Stimulated activated naive CD8-positive, alpha-beta T cell treated with anti-CD3 and anti-CD28 coated beads, Interleukin-15, Interleukin-2, amounts not matched to agents 100 ng/mL and 50 ng/mL, for 24 hours (primary cell): ENCODE results near the gene CCDC97.
"Not testable (repeated sequence)": the region's sequence is repeated elsewhere in the genome, so short reads cannot be mapped to it uniquely, and the experiment has no call there.

Experiments used
- H3K27ac Mint-ChIP-seq: one replicate; pipeline ENCODE4 v1.8.0; 2021; ENCODE audit warnings: mild to moderate bottlenecking, mixed read lengths
- H3K27me3 Mint-ChIP-seq: one replicate; pipeline ENCODE4 v1.8.0; 2021; ENCODE audit warnings: mixed read lengths
- H3K36me3 Mint-ChIP-seq: one replicate; pipeline ENCODE4 v1.8.0; 2021; ENCODE audit warnings: low read depth, mixed read lengths
- H3K4me1 Mint-ChIP-seq: one replicate; pipeline ENCODE4 v1.8.0; 2021; ENCODE audit warnings: low read depth, mixed read lengths
- H3K4me3 Mint-ChIP-seq: one replicate; pipeline ENCODE4 v1.8.0; 2021; ENCODE audit warnings: mild to moderate bottlenecking, mixed read lengths
- H3K9me3 Mint-ChIP-seq: one replicate; pipeline ENCODE4 v1.8.0; 2021; ENCODE audit warnings: mixed read lengths

The CCDC97 gene

DNA sequence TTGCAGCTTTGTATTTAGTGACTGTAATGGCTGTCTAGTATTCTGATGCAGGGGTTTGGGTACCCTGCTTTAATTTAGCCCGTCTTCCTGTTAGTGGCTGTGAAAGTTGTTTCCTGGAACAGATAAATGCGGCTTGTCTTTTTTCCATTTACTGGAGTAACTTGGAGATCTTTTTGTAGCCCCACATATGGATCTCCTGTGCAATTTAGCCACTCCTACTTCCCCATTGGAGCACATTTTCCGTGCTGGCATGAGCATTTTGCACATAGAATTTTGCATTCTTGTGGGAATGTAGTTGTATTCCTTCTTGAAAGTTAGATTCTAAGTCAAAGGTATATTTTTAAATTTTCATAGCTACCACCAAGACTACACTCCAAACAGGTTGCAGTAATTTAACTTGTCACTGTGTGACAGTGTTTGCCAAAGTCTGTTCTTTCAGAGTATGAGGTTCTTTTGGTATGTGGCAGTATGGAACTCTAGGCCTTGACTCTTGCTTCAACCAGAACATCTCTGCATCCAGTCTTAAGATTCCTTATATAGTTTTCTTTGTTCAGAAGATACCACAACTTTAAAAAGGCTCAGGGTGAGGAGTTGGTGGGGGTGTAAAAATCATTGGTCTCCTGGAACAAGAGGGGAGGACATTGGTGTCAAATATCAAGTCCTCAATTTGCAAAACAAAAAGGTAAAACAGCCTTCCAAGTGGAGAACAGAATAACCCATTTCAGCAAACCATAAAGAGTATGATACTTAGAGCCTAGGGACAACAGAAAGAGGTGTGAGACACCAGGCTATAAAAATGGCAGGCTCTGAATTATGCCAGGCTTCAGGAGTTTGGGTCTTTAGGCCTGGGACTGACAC, 21.1 kb upstream of the CCDC97 start:
- no peaks in the 10 kb centered on the region for H3K27me3 Mint-ChIP-seq
- H3K36me3 Mint-ChIP-seq = peaks cover 77% of the 10 kb centered on the region
- H3K9me3 Mint-ChIP-seq = no peaks in the 10 kb centered on the region
- H3K4me3 Mint-ChIP-seq = no peak overlapping the region
- no peak overlapping the region for H3K27ac Mint-ChIP-seq
- H3K4me1 Mint-ChIP-seq = no peaks in the 10 kb centered on the region

DNA sequence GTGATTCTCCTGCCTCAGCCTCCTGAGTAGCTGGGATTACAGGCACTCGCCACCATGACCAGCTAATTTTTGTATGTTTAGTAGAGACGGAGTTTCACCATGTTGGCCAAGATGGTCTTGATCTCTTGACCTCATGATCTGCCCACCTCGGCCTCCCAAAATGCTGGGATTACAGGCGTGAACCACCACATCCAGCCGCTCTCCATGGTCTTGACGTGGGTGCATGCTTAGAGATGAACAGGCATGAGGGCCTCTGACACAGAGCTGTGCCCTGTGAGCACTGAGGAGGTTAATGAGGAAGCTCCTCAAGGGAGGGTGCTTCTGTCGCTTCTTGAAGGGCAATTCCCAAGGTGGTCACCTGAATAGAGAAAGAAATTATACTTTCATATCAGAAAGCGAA, 20.2 kb upstream of the CCDC97 start:
- H3K4me3 Mint-ChIP-seq, H3K4me1 Mint-ChIP-seq, H3K9me3 Mint-ChIP-seq, H3K27me3 Mint-ChIP-seq, H3K27ac Mint-ChIP-seq: not testable (repeated sequence)
- H3K36me3 Mint-ChIP-seq = peaks cover 77% of the 10 kb centered on the region

GRCh38 chr19:41294393-41294792, 15.6 kb upstream of the CCDC97 start:
- Mint-ChIP-seq H3K27me3 (no peaks in the 10 kb centered on the region), H3K36me3 (peaks cover 90% of the 10 kb centered on the region), H3K4me1 (peaks cover 53% of the 10 kb centered on the region), H3K4me3 (no peak overlapping the region), H3K9me3 (no peaks in the 10 kb centered on the region), H3K27ac (peak overlapping the region; percentile 23)

GRCh38 chr19:41295499-41295898, 14.5 kb upstream of the CCDC97 start:
- H3K36me3 Mint-ChIP-seq = peaks cover 93% of the 10 kb centered on the region
- H3K4me3 Mint-ChIP-seq = no peak overlapping the region
- H3K27me3 Mint-ChIP-seq = no peaks in the 10 kb centered on the region
- H3K27ac Mint-ChIP-seq = peak overlapping the region; percentile 91
- peaks cover 64% of the 10 kb centered on the region for H3K4me1 Mint-ChIP-seq
- H3K9me3 Mint-ChIP-seq = no peaks in the 10 kb centered on the region

DNA sequence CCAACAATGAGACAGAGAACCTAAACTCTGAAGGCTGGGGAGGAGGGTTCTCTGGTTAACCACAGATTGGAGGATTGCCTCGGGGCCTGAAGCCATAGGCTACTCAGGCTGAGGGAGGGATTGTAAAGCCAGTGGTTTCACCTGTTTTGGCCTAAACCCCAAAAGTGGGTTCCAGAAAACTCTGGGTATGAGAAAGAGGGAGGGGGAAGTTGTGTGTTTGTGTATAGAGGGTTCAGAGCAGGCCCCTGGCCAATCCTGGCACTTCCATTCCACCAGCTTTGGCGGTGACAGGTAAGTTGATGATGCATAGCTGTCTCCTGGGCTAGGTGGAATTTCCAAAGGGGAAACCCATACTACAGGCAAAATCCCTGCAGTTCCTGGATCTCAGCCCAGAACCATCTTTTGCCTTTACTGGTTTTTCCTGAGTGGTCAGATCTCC, 13.5 kb upstream of the CCDC97 start:
- Mint-ChIP-seq H3K4me3 (no peak overlapping the region), H3K27ac (peak overlapping the region; percentile 91), H3K9me3 (no peaks in the 10 kb centered on the region), H3K4me1 (peaks cover 73% of the 10 kb centered on the region), H3K36me3 (peaks cover 95% of the 10 kb centered on the region), H3K27me3 (no peaks in the 10 kb centered on the region)

DNA sequence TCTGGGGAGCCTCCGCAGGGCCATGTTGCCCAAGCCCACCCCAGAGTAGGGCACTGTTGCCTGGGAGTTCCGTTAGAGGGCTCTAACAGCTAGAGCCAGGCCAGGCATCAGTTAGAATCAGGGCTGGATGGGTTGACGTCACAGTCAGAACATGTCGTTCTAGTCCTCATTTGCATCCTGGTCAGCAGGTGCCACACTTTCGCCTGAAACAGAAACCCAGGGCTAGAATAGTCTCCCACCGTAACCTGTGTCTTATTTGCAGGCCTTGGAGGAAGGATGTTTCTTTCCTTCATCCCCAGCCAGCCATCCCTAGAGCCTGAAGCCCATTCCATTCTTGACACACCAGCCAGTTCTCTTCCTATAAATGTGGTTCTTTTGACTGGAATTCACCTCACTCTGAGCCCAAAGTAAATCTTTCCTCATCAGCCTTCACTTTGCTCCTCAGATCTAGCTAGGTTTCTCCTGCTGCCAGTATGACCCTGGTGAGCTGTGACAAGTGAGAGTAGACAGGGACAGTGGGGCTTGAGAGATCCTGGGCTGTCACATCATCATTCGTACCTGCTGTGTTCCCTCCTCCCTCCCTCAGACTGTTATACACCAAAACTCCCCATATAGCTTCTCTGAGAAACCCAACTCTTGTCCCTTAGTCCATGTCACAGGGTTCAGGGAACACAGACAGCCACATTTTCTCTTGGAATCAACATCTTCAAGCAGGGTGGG, 12.2 kb upstream of the CCDC97 start:
- Mint-ChIP-seq H3K4me3 (peak overlapping the region; percentile 4), H3K27ac (peak overlapping the region; percentile 91), H3K27me3 (no peaks in the 10 kb centered on the region), H3K9me3 (no peaks in the 10 kb centered on the region), H3K36me3 (peaks cover 92% of the 10 kb centered on the region), H3K4me1 (peaks cover 87% of the 10 kb centered on the region)

GRCh38 chr19:41298348-41298964, 11.5 kb upstream of the CCDC97 start:
- Mint-ChIP-seq H3K36me3 (peaks cover 91% of the 10 kb centered on the region), H3K4me3 (peak overlapping the region; percentile 4), H3K4me1 (peaks cover 93% of the 10 kb centered on the region), H3K27ac (peak overlapping the region; percentile 91), H3K27me3 (no peaks in the 10 kb centered on the region), H3K9me3 (no peaks in the 10 kb centered on the region)

DNA sequence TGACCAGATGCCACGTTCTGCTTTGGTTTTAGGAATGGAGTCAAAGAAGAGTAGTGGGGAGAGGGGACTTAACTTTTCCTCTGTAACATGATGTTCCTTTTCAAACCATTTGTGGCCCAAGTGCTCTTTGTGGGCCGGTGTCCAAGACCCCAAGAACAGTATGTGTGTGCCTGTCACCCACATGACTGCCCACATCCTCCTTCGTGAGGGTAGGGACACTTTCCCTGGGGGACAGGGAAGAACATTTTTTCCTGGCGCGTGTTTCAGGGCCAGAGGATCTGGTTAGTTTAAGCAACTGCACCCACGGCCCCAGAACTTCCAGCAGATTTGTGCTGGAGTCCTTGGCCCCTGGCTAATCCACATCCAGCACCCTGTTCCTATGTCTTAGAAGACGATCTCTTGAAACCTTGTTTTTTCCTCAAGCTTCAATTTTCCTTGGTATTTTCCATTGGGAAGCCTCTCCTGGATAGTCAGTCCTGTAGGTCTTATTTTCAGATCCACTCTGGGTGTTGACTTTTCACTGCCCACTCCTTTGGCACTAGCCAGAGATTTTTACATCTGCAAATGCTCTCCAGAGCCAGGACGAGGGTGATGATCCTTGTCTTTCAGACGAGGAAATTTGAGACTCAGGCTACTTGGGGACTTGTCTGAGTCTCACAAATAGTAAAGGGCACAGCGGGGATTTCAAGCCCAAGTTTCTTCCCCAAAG, 10.8 kb upstream of the CCDC97 start:
- peaks cover 100% of the 10 kb centered on the region for H3K4me1 Mint-ChIP-seq
- H3K9me3 Mint-ChIP-seq = no peaks in the 10 kb centered on the region
- no peaks in the 10 kb centered on the region for H3K27me3 Mint-ChIP-seq
- peaks cover 89% of the 10 kb centered on the region for H3K36me3 Mint-ChIP-seq
- H3K27ac Mint-ChIP-seq = peak overlapping the region; percentile 91
- H3K4me3 Mint-ChIP-seq = no peak overlapping the region

DNA sequence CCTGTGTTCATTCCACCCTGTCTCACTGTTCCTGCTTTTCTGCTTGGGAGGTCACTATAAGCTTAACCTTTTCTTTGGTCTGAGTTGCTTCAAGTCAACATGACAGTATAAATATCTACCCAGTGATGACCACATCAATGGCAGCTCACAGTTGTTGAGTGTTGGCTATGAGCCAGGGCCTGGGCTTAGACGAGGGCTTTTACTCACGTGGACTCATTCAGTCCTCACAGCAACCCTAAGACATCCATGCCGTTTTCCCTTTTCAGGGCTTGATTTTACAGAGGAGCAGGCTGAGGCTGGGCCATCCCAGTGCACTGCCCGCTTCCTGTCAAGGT, 10.2 kb upstream of the CCDC97 start:
- H3K9me3 Mint-ChIP-seq = no peaks in the 10 kb centered on the region
- H3K4me1 Mint-ChIP-seq = peaks cover 100% of the 10 kb centered on the region
- H3K36me3 Mint-ChIP-seq = peaks cover 89% of the 10 kb centered on the region
- peak overlapping the region; percentile 70 for H3K27ac Mint-ChIP-seq
- H3K4me3 Mint-ChIP-seq = no peak overlapping the region
- H3K27me3 Mint-ChIP-seq = no peaks in the 10 kb centered on the region

DNA sequence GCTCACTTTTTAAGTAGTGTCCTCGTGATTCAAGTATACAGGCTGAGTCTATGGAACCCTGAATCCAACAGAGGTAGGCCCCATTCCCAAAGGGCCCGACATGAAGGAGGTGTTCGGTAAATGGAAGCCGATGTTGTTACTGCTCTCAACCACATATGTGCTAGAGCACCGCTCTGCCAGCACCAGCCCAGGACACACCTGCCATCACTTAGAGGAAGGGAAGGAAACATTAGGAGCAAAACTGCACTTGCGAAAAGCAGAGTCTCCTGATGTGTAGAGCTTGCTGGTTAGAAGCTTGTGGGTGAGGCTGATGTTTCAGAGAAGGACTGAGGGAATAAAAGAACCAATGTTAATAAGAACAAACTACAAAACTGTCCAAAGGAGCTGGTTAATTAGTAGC, 9.4 kb upstream of the CCDC97 start:
- H3K4me1 Mint-ChIP-seq = peaks cover 100% of the 10 kb centered on the region
- H3K9me3 Mint-ChIP-seq = no peaks in the 10 kb centered on the region
- peak overlapping the region; percentile 59 for H3K27ac Mint-ChIP-seq
- no peak overlapping the region for H3K4me3 Mint-ChIP-seq
- peaks cover 86% of the 10 kb centered on the region for H3K36me3 Mint-ChIP-seq
- H3K27me3 Mint-ChIP-seq = no peaks in the 10 kb centered on the region

DNA sequence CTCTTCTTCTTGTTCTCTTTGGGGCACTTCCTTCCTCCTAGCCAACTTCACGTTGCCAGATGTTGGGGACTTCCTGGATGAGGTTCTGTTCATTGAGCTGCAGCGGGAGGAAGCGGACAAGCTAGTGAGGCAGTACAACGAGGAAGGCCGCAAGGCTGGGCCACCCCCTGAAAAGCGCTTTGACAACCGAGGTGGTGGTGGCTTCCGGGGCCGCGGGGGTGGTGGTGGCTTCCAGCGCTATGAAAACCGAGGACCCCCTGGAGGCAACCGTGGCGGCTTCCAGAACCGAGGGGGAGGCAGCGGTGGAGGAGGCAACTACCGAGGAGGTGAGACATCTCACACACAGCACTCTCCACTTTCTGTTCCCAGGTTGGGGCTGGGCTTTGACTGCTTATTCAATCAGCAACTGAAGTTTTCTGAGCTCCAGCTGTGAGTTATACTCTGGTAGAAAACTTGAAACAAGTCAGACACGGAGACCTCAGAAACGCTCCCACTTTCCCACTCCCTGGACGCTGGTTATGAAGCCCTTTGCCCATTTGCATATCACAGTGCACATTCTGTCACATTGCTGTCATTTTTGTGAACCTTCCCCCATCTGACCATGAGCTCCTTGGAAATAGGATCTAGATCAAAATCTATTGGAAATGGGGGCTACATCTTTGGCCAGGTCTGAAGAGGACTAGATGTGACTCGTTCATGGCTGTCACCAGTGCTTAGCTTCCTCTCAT, 7.2 kb upstream of the CCDC97 start:
- Mint-ChIP-seq H3K36me3 (peaks cover 82% of the 10 kb centered on the region), H3K27me3 (no peaks in the 10 kb centered on the region), H3K4me1 (peaks cover 99% of the 10 kb centered on the region), H3K9me3 (no peaks in the 10 kb centered on the region), H3K4me3 (peak overlapping the region; percentile 69), H3K27ac (peak overlapping the region; percentile 96)

DNA sequence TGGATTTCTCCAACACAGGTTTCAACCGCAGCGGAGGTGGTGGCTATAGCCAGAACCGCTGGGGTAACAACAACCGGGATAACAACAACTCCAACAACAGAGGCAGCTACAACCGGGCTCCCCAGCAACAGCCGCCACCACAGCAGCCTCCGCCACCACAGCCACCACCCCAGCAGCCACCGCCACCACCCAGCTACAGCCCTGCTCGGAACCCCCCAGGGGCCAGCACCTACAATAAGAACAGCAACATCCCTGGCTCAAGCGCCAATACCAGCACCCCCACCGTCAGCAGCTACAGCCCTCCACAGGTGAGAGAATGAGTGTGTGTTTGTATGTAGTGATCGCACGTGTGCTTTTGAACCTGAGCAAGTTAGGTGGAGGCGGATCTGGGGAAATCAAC, 6.0 kb upstream of the CCDC97 start:
- H3K9me3 Mint-ChIP-seq = no peaks in the 10 kb centered on the region
- peak overlapping the region; percentile 57 for H3K4me3 Mint-ChIP-seq
- peak overlapping the region; percentile 88 for H3K27ac Mint-ChIP-seq
- H3K36me3 Mint-ChIP-seq = peaks cover 70% of the 10 kb centered on the region
- H3K27me3 Mint-ChIP-seq = no peaks in the 10 kb centered on the region
- peaks cover 99% of the 10 kb centered on the region for H3K4me1 Mint-ChIP-seq

DNA sequence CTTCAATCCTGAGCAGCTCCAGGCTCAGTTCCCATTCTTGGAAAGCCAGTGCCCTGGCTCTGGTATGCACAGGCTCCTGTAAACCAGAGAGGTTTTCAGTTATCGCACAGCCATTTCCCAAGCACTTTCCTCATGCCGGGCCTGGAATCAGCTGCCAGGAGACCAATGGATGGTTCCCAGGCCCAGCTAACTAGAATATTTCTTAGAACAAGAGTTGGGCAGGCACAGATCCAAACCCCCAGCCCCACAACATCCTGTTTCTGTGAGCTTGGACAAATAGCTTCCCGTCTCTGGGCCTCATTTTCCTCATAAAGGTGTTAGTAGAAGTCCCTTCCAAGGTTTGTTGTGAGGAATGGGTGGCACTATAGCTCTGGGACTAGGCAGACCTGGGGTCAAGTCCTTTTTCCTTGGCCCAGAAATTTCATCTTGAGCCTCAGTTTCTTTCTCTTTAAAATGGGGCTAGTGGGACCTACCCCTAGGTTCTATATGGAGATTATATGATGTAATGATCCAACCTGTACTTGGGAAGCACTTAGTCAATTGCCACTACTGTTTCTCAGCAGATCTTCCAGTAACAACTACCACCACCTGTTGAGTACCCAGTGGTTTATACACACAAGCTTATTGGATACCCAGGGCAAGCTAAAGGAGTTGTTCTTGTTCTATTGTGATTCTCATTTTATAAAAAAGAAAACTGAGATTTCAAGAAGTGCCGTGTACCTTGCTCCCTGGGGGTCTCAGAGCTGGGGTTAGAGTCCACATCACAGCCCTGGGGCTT, 5.1 kb upstream of the CCDC97 start:
- Mint-ChIP-seq H3K9me3 (no peaks in the 10 kb centered on the region), H3K27me3 (no peaks in the 10 kb centered on the region), H3K27ac (peak overlapping the region; percentile 88), H3K4me3 (no peak overlapping the region), H3K4me1 (peaks cover 94% of the 10 kb centered on the region), H3K36me3 (peaks cover 60% of the 10 kb centered on the region)
